Measurements from ENCODE around the gene RBM3.

GRCh38 chrX:48600226-48600625, 25.9 kb downstream of the RBM3 start:
- TF ChIP-seq CTCF (IDR thresholded peaks at IDR 0.05): no peak
- TF ChIP-seq POLR2A (IDR thresholded peaks at IDR 0.05): no peak

Data from body of pancreas (tissue), 4 donors.